ENCODE measurements around the gene PIBF1.
"Not testable (repeated sequence)": the region's sequence is repeated elsewhere in the genome, so short reads cannot be mapped to it uniquely, and the experiment has no call there.

The PIBF1 gene

DNA sequence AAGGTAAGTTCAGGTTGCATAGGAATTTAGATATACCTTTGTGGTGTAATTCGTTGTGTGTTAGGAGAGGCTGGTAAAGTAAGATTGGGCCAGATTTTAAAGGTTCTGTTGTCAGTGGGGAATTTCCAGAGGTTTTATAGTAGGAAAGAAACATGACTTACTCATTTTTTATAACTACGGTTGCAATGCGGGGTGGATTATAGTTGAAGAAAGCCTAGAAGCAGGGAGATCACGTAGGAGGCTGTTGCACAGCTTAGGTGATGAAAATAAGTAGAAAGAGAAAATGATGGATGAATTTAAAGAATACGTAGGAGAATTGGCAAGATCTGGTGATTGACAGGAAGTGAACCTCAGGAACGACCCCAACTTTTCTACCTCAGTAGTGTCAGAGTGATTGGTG lies 61.1 kb downstream of the PIBF1 start:
- TF ChIP-seq, protein P1, sequence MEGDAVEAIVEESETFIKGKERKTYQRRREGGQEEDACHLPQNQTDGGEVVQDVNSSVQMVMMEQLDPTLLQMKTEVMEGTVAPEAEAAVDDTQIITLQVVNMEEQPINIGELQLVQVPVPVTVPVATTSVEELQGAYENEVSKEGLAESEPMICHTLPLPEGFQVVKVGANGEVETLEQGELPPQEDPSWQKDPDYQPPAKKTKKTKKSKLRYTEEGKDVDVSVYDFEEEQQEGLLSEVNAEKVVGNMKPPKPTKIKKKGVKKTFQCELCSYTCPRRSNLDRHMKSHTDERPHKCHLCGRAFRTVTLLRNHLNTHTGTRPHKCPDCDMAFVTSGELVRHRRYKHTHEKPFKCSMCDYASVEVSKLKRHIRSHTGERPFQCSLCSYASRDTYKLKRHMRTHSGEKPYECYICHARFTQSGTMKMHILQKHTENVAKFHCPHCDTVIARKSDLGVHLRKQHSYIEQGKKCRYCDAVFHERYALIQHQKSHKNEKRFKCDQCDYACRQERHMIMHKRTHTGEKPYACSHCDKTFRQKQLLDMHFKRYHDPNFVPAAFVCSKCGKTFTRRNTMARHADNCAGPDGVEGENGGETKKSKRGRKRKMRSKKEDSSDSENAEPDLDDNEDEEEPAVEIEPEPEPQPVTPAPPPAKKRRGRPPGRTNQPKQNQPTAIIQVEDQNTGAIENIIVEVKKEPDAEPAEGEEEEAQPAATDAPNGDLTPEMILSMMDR (IDR thresholded peaks at IDR 0.05; ENCODE audit: control extremely low read depth, extremely low read depth, low read depth, missing control alignments), result no peak
- ChIA-PET POLR2A (no interaction called here), CTCF (interaction anchor here (1.2 kb wide), 1 partner anchor 16 kb away, joined by 4 read pairs; no protein-coding TSS in a partner anchor)
- no peak for DNase-seq (ENCODE audit: extremely low spot score)

DNA sequence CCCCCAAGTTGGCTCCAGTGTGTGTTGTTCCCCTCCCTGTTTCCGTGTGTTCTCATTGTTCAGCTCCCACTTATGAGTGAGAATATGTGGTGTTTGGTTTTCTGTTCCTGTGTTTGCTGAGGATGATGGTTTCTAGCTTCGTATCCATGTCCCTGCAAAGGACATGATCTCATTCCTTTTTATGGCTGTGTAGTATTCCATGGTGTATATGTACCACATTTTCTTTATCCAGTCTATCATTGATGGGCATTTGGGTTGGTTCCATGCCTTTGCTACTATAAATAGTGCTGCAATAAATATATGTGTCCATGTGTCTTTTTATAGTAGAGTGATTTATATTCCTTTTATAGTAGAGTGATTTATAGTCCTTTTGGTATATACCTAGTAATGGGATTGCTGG lies 63.2 kb downstream of the PIBF1 start:
- CTCF ChIA-PET, result interaction anchor here (0.7 to 1.5 kb wide), 2 partner anchors 11 to 20 kb away, joined by 3 to 4 read pairs; no protein-coding TSS in a partner anchor
- POLR2A ChIA-PET; DNase-seq (ENCODE audit: extremely low spot score): not testable (repeated sequence)

DNA sequence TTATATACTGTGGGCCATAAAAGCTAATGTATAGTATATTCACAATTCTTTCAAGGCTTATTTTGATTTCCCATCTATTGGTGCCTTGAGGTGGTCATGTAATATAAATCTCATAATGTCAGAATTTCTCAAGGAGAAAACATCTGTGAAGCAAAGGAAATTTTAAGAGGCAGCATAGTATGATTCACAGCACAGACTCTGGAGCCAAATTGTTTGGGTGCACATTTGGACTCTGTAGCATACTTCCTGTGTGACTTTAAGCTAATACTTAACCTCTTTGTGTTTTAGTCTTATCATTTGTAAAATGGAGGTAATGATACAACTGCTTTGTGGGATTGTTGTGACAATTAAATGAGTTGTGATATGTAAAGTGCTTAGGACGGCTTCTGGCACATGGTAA lies 67.6 kb downstream of the PIBF1 start:
- DNase-seq (ENCODE audit: extremely low spot score), result no peak
- ChIA-PET POLR2A (no interaction called here), CTCF (interaction anchor here (1.3 to 3.0 kb wide), 4 partner anchors 8 to 918 kb away, joined by 3 to 9 read pairs (median 4); no protein-coding TSS in a partner anchor)
- TF ChIP-seq, protein P1 (IDR thresholded peaks at IDR 0.05; ENCODE audit: control extremely low read depth, extremely low read depth, low read depth, missing control alignments), result no peak

DNA sequence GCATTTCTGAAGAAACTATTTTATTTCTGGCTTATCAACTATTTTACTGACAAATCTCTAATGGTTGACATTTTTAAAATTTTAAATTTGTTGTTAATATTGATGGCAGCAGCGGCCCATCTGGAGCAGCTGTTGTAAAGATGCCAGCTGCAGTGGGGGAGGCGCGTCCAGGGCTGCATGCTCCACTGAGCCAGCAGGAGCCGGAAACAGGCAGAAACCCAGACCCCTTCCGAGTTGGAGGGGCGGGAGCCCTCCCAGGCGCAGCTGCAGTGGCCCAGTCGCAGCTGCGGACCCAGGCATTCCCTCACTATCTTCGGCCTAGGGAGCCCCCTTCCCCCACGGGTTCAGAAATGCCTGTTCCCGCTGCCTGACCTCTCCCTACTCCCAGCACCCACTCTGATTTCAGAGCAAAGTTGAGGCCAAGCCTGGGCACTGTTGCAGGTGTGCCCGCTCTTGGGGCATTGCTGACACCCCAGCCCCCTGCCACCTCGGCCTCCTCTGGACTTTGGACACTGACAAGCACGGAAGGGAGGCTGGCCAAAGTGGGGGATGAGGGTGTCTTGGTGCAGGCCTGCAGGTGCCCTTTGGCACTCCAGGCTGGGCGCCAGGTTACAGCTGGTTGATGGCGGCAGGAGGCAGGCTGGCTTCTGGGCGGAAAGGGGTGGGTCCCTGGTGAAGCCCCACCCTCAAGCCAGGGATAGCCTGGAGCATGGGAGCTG lies 69.2 kb downstream of the PIBF1 start:
- ChIA-PET POLR2A (no interaction called here), CTCF (interaction anchor here (1.0 to 3.0 kb wide), 5 partner anchors 11 to 916 kb away, joined by 3 to 9 read pairs (median 5); no protein-coding TSS in a partner anchor)
- DNase-seq (ENCODE audit: extremely low spot score), result no peak
- TF ChIP-seq, protein P1 (IDR thresholded peaks at IDR 0.05; ENCODE audit: control extremely low read depth, extremely low read depth, low read depth, missing control alignments), result no peak

DNA sequence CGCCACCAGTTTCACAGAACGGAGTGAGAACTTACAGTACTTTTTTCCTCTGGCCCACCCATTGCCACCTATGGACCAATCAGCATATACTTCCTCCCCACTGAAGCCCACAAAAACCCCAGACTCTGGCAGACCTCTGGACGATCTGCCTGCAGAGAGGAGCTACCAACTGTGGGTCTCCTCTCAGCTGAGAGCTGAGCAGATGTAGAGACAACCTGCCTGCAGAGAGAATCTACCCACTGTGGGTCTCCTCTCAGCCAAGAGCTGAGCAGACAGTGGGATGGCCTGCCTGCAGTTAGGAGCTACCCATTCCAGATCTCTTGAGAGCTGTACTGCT lies 69.7 kb downstream of the PIBF1 start:
- POLR2A ChIA-PET, result interaction anchor here (0.6 kb wide), 1 partner anchor 208 kb away, joined by 12 read pairs; no protein-coding TSS in a partner anchor
- TF ChIP-seq, protein P1 (IDR thresholded peaks at IDR 0.05; ENCODE audit: control extremely low read depth, extremely low read depth, low read depth, missing control alignments), result no peak

DNA sequence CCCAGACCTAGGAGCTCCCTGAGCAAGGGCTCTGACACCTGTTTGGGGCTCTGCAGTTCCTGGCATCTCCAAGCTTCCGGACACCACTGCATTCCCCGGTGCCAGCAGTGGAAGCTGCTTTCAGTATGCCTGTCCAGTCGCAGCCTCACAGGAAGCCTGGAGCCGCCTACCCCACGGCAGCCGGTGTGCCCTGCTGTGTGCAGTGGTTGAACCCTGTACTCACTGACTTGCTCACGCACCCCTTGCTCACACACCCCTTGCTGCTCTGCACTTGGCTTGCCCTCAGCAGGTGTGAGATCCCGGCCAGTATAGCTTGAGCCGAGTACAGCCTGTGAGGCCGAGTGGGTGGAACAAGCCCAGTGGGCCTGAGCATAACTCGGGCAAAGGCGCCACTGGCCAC lies 70.3 kb downstream of the PIBF1 start:
- ChIA-PET CTCF (interaction anchor here (0.7 to 2.1 kb wide), 4 partner anchors 10 to 78 kb away, joined by 3 to 7 read pairs (median 5); no protein-coding TSS in a partner anchor), POLR2A (interaction anchor here (0.6 kb wide), 1 partner anchor 208 kb away, joined by 12 read pairs; no protein-coding TSS in a partner anchor)
- no peak for DNase-seq (ENCODE audit: extremely low spot score)
- TF ChIP-seq, protein P1 (IDR thresholded peaks at IDR 0.05; ENCODE audit: control extremely low read depth, extremely low read depth, low read depth, missing control alignments), result no peak

More for the DNA sequence above, 69.7 kb downstream of the PIBF1 start:
- DNase-seq (ENCODE audit: extremely low spot score), result no peak
- CTCF ChIA-PET, result interaction anchor here (0.7 to 2.1 kb wide), 4 partner anchors 10 to 79 kb away, joined by 3 to 7 read pairs (median 5); no protein-coding TSS in a partner anchor

DNA sequence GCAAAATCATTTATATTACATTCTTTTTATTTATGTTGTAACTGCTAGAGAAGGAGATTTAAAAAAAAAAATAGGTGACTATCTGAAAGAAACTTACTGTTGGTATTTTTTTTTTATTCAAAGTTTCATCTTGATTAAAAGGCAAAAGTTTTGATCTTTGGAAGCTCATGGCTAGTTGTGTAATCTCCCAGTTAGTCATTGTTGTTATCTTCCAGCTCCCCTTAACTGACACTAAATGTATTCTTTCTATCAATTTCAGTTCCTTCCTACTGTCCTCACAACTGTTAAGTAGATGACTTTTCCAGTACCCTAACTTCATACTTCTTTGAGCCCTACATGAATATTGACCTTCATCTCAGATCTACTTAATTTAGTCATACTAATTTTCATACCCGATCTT lies 71.1 kb downstream of the PIBF1 start:
- no peak for DNase-seq (ENCODE audit: extremely low spot score)
- POLR2A ChIA-PET, result no interaction called here
- TF ChIP-seq, protein P1 (IDR thresholded peaks at IDR 0.05; ENCODE audit: control extremely low read depth, extremely low read depth, low read depth, missing control alignments), result no peak
- CTCF ChIA-PET, result interaction anchor here (1.9 to 2.1 kb wide), 2 partner anchors 13 to 77 kb away, joined by 5 to 7 read pairs; no protein-coding TSS in a partner anchor

Data from GM10248 (cell line).